Esophagus (tissue), 2 donors: Measurements from ENCODE around the gene JUND. TPM values are rescaled to one million over a fixed set of nuclear protein-coding genes. Genes with fewer than 3 reads are reported as not detected.

ENCODE experiments used
- H3K27ac ChIP-seq, 2 donors: one replicate each; pipeline ENCODE4 v1.5.1; 2013; ENCODE audit warnings: low read depth in 2 of 2, mild to moderate bottlenecking in 2 of 2, inconsistent platforms in 1 of 2, low read length in 1 of 2, moderate library complexity in 1 of 2
- H3K27me3 ChIP-seq, 2 donors: one replicate each; pipeline ENCODE4 v1.6.1; 2013; ENCODE audit warnings: low read length in 2 of 2, control low read depth in 1 of 2, mild to moderate bottlenecking in 1 of 2; ENCODE audit not compliant: insufficient read depth in 2 of 2, control insufficient read depth in 1 of 2
- H3K36me3 ChIP-seq, 2 donors: one replicate each; pipeline ENCODE4 v1.6.1; 2013; ENCODE audit warnings: low read length in 1 of 2; ENCODE audit not compliant: control insufficient read depth in 2 of 2, insufficient read depth in 2 of 2
- H3K4me1 ChIP-seq, 2 donors: one replicate each; pipeline ENCODE4 v1.6.1; 2013; ENCODE audit warnings: low read length in 1 of 2; ENCODE audit not compliant: control insufficient read depth in 2 of 2, insufficient read depth in 2 of 2
- H3K4me3 ChIP-seq, 2 donors: one replicate each; pipeline ENCODE4 v1.5.1; 2013; ENCODE audit warnings: low read length in 2 of 2, mild to moderate bottlenecking in 2 of 2, low read depth in 1 of 2, moderate library complexity in 1 of 2
- H3K9me3 ChIP-seq, 2 donors: one replicate each; pipeline ENCODE4 v1.6.1; 2013; ENCODE audit warnings: mild to moderate bottlenecking in 2 of 2, low read depth in 1 of 2, low read length in 1 of 2, moderate library complexity in 1 of 2; ENCODE audit not compliant: control insufficient read depth in 2 of 2, insufficient read depth in 1 of 2
- WGBS, 2 donors: extraction: QIAGEN DNeasy Blood & Tissue Kit; methylation state at CpG; one replicate each; pipeline ENCODE4 v1.1.7; 2013; 5-methylcytosine and 5-hydroxymethylcytosine counted together
- polyA plus RNA-seq, 2 donors: library from polyadenylated mRNA; stranded (reverse); fragments of 200-250 nt; gene quantifications; one replicate each; pipeline ENCODE4 v1.2.3, GENCODE V29; 2013
- donor health status: healthy with polysubstance abuse.
- donor health status: Bipolar disorder and iron deficiency.

The JUND gene
- polyA plus RNA-seq, 2 donors = 57.9 to 84.5 TPM

- Histone ChIP-seq H3K4me3 (no peak overlapping the region), H3K27ac (peak overlapping the region; percentile 27 to 79), H3K27me3 (no peaks in the 10 kb centered on the region), H3K4me1 (peaks cover 0 to 9% of the 10 kb centered on the region in 2 donors), H3K9me3 (no peaks in the 10 kb centered on the region), H3K36me3 (peaks cover 0 to 2% of the 10 kb centered on the region in 2 donors)
- 36 to 40% methylated on average over 18 of the region's 18 CpGs for WGBS, 2 donors
Measured at GRCh38 chr19:18300930-18301717, 19.7 kb upstream of the JUND start.

- H3K36me3 ChIP-seq = no peaks in the 10 kb centered on the region
- peaks cover 0 to 3% of the 10 kb centered on the region in 2 donors for H3K4me1 ChIP-seq
- no peaks in the 10 kb centered on the region for H3K9me3 ChIP-seq
- no peak overlapping the region for H3K4me3 ChIP-seq
- WGBS, 2 donors = 87 to 89% methylated on average over 9 of the region's 9 CpGs
- H3K27me3 ChIP-seq = no peaks in the 10 kb centered on the region
- H3K27ac ChIP-seq = no peak overlapping the region
Measured at GRCh38 chr19:18299654-18300053, 18.2 kb upstream of the JUND start.

GRCh38 chr19:18298601-18299000 lies 17.2 kb upstream of the JUND start:
- Histone ChIP-seq H3K9me3 (no peaks in the 10 kb centered on the region), H3K27ac (no peak overlapping the region), H3K4me1 (peaks cover 0 to 3% of the 10 kb centered on the region in 2 donors), H3K27me3 (no peaks in the 10 kb centered on the region), H3K36me3 (no peaks in the 10 kb centered on the region), H3K4me3 (no peak overlapping the region)
- WGBS, 2 donors = 77 to 79% methylated on average over 6 of the region's 6 CpGs

GRCh38 chr19:18297308-18297707 lies 15.9 kb upstream of the JUND start:
- H3K4me1 ChIP-seq = peaks cover 0 to 2% of the 10 kb centered on the region in 2 donors
- no peak overlapping the region for H3K4me3 ChIP-seq
- H3K9me3 ChIP-seq = no peaks in the 10 kb centered on the region
- H3K36me3 ChIP-seq = no peaks in the 10 kb centered on the region
- no peaks in the 10 kb centered on the region for H3K27me3 ChIP-seq
- H3K27ac ChIP-seq = peak overlapping the region in 1 of 2 donors; percentile 6
- 56 to 67% methylated on average over 4 of the region's 4 CpGs for WGBS, 2 donors

- peaks cover 0 to 2% of the 10 kb centered on the region in 2 donors for H3K4me1 ChIP-seq
- 93% methylated on average over 4 of the region's 4 CpGs for WGBS, 2 donors
- H3K27ac ChIP-seq = peak overlapping the region in 1 of 2 donors; percentile 22
- H3K9me3 ChIP-seq = peaks cover 0 to 2% of the 10 kb centered on the region in 2 donors
- H3K4me3 ChIP-seq = no peak overlapping the region
- H3K27me3 ChIP-seq = no peaks in the 10 kb centered on the region
- no peaks in the 10 kb centered on the region for H3K36me3 ChIP-seq
Measured at GRCh38 chr19:18295034-18295451, 13.6 kb upstream of the JUND start.

- Histone ChIP-seq H3K9me3 (peaks cover 0 to 2% of the 10 kb centered on the region in 2 donors), H3K4me3 (no peak overlapping the region), H3K36me3 (no peaks in the 10 kb centered on the region), H3K27me3 (no peaks in the 10 kb centered on the region), H3K27ac (peak overlapping the region; percentile 30 to 98), H3K4me1 (peaks cover 0 to 2% of the 10 kb centered on the region in 2 donors)
- 28 to 38% methylated on average over 9 of the region's 9 CpGs for WGBS, 2 donors
Measured at GRCh38 chr19:18294467-18294864, 13.0 kb upstream of the JUND start.

GRCh38 chr19:18293642-18294466 lies 12.4 kb upstream of the JUND start:
- no peak overlapping the region for H3K4me3 ChIP-seq
- 61 to 64% methylated on average over 18 of the region's 18 CpGs for WGBS, 2 donors

GRCh38 chr19:18292810-18293641 lies 11.6 kb upstream of the JUND start:
- Histone ChIP-seq H3K36me3 (no peaks in the 10 kb centered on the region), H3K4me1 (peaks cover 0 to 2% of the 10 kb centered on the region in 2 donors), H3K4me3 (peak overlapping the region; percentile 53 to 67), H3K27me3 (no peaks in the 10 kb centered on the region), H3K27ac (peak overlapping the region; percentile 95 to 98), H3K9me3 (peaks cover 0 to 2% of the 10 kb centered on the region in 2 donors)
- WGBS, 2 donors = 10% methylated on average over 26 to 31 of the region's 31 CpGs

More at GRCh38 chr19:18293642-18294466, 12.4 kb upstream of the JUND start:
- H3K4me1 ChIP-seq = peaks cover 0 to 2% of the 10 kb centered on the region in 2 donors
- no peaks in the 10 kb centered on the region for H3K27me3 ChIP-seq
- peaks cover 0 to 2% of the 10 kb centered on the region in 2 donors for H3K9me3 ChIP-seq
- no peaks in the 10 kb centered on the region for H3K36me3 ChIP-seq
- H3K27ac ChIP-seq = peak overlapping the region; percentile 95 to 98

GRCh38 chr19:18292462-18292809 lies 11.0 kb upstream of the JUND start:
- Histone ChIP-seq H3K27me3 (no peaks in the 10 kb centered on the region), H3K36me3 (no peaks in the 10 kb centered on the region), H3K4me3 (peak overlapping the region; percentile 53 to 67), H3K27ac (peak overlapping the region; percentile 95 to 98), H3K9me3 (peaks cover 0 to 2% of the 10 kb centered on the region in 2 donors), H3K4me1 (peaks cover 0 to 2% of the 10 kb centered on the region in 2 donors)
- 0 to 1% methylated on average over 19 to 20 of the region's 20 CpGs for WGBS, 2 donors
